Erythroblast (primary cell): ENCODE measurements around the gene PHLPP2.

Source experiments
- GATA1 ChIP-seq: IDR thresholded peaks from 2 replicates; pipeline ENCODE4 v1.6.1; 2011; ENCODE audit warnings: low read depth, mild to moderate bottlenecking, control low read depth, low read length, moderate library complexity
- POLR2A ChIP-seq: IDR thresholded peaks from 2 replicates; pipeline ENCODE4 v1.6.1; 2011; ENCODE audit warnings: mild to moderate bottlenecking, low read length

DNA sequence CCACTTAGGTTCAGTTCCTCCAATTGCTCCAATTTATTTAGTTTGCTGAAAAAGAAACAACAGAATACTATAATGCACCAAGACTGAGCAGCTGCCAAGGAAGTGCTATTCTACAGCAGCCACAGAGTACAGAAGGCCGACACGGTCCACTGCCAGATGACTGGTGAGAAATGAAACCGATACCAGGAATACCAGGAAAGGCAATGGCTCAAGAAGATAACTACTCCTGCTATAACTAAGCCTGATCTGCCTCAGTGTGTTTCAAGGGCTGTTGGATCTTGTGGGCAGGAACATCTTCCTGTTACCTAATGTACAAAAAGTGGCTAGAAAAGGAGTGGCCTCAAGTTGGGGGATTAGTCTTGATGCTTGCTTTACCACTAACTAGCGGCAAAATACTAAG lies 65.7 kb downstream of the PHLPP2 start:
- no peak for TF ChIP-seq POLR2A
- no peak for TF ChIP-seq GATA1
